Prostate gland (tissue), 2 donors: ENCODE data around the gene CSNK1G1.

Experiments used
- POLR2AphosphoS5 ChIP-seq: sonication (generic); formaldehyde crosslinking; IDR thresholded peaks from one replicate; pipeline ENCODE4 v1.6.1; 2017; ENCODE audit warnings: antibody characterized with exemption
- TF ChIP-seq, protein P1 (sequence below), 4 experiments: fragments of 200-600 bp in 2 of 4; fragments of 450-650 bp in 2 of 4; sonication (generic) in 2 of 4; IDR thresholded peaks; 1 replicate in 3 of 4; 2 replicates in 1 of 4; pipeline ENCODE4 v1.5.1; 2016 to 2019; ENCODE audit warnings: antibody characterized with exemption in 4 of 4, mild to moderate bottlenecking in 2 of 4, moderate library complexity in 2 of 4

DNA sequence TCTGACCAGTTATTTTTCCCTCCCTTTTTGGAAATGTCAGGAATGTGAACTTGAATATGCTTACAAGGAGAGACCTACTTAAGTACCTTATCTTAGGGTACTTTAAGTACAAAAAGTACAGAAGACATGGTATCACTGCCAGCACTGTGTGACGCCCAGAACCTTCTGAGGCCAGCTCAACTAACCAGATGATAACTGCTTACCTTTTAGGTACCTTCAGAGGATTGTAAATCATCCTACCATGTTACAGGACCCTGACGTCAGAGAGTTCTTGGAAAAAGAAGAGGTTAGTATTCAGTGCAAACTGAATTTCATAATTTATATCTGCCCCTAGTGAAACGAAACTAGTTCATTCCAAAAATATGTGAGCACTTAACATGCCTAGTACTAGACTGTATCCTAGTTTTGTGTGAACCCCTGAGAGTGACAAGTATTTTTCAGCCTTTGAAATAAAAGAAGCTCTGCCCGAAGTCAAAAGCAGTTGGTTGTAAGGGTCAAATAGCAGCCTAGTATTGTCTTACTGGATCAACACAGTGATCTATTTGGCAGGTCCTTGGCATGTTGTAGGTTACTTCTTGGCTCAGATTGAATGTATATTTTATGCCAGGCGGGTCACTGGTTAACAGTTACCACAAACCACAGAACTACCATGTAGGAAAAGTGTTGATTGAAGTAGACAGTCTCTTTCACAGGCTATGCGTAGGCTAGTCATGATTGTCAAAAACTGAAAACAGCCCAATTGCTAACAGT is 228.3 kb downstream of the CSNK1G1 start:
- TF ChIP-seq, protein P1, sequence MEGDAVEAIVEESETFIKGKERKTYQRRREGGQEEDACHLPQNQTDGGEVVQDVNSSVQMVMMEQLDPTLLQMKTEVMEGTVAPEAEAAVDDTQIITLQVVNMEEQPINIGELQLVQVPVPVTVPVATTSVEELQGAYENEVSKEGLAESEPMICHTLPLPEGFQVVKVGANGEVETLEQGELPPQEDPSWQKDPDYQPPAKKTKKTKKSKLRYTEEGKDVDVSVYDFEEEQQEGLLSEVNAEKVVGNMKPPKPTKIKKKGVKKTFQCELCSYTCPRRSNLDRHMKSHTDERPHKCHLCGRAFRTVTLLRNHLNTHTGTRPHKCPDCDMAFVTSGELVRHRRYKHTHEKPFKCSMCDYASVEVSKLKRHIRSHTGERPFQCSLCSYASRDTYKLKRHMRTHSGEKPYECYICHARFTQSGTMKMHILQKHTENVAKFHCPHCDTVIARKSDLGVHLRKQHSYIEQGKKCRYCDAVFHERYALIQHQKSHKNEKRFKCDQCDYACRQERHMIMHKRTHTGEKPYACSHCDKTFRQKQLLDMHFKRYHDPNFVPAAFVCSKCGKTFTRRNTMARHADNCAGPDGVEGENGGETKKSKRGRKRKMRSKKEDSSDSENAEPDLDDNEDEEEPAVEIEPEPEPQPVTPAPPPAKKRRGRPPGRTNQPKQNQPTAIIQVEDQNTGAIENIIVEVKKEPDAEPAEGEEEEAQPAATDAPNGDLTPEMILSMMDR (IDR thresholded peaks at IDR 0.05), result no peak
- TF ChIP-seq POLR2AphosphoS5, result no peak
